ENCODE results near the gene PPP1R9A. TPM values are rescaled to one million over a fixed set of nuclear protein-coding genes. Genes with fewer than 3 reads are reported as not detected.

Gene PPP1R9A
- total RNA-seq (2014; rRNA removed; shearing (Covaris generic)): 16.2 and 21.8 TPM in 2 replicates

- peak; percentile 74 to 78 for DNase-seq
- H3K27me3 ChIP-seq: no peaks in the 10 kb centered on the region
- H3K27ac ChIP-seq: peak within 1 kb of the TSS; percentile 66
Measured at GRCh38 chr7:94907026-94907810, at the start of gene PPP1R9A. Gene PPP1R9A (plus strand): TSS chr7:94907594. CDS start chr7:94910114, 2,520 bp downstream.

GRCh38 chr7:94871132-94871531 is 36.3 kb upstream of the PPP1R9A start:
- no peak overlapping the region for H3K27ac ChIP-seq
- H3K9me3 ChIP-seq (replicated peaks): no peaks in the 10 kb centered on the region; the same call in 1 of the 2 replicates
- no peaks in the 10 kb centered on the region for H3K27me3 ChIP-seq
- no peak for DNase-seq
- H3K36me3 ChIP-seq: no peaks in the 10 kb centered on the region
- H3K4me1 ChIP-seq: no peaks in the 10 kb centered on the region
- H3K4me3 ChIP-seq: no peak overlapping the region

More at GRCh38 chr7:94907026-94907810, at the start of gene PPP1R9A:
- Histone ChIP-seq H3K9me3 (replicated peaks) (no peaks in the 10 kb centered on the region), H3K4me3 (peak within 1 kb of the TSS; percentile 83), H3K4me1 (peaks cover 19% of the 10 kb centered on the region), H3K36me3 (no peaks in the 10 kb centered on the region)

GRCh38 chr7:94873239-94873638 is 34.2 kb upstream of the PPP1R9A start:
- Histone ChIP-seq H3K4me3 (no peak overlapping the region), H3K4me1 (no peaks in the 10 kb centered on the region), H3K9me3 (replicated peaks) (peaks cover 4% of the 10 kb centered on the region), H3K27ac (no peak overlapping the region), H3K27me3 (no peaks in the 10 kb centered on the region), H3K36me3 (no peaks in the 10 kb centered on the region)
- DNase-seq: no peak

GRCh38 chr7:94874036-94874785 is 33.2 kb upstream of the PPP1R9A start:
- Histone ChIP-seq H3K36me3 (no peaks in the 10 kb centered on the region), H3K27me3 (no peaks in the 10 kb centered on the region), H3K4me1 (no peaks in the 10 kb centered on the region), H3K27ac (no peak overlapping the region), H3K4me3 (no peak overlapping the region), H3K9me3 (replicated peaks) (peaks cover 4% of the 10 kb centered on the region)
- no peak for DNase-seq

- H3K4me3 ChIP-seq: no peak overlapping the region
- no peak for DNase-seq
- no peaks in the 10 kb centered on the region for H3K36me3 ChIP-seq
- no peak overlapping the region for H3K27ac ChIP-seq
- no peaks in the 10 kb centered on the region for H3K4me1 ChIP-seq
- no peaks in the 10 kb centered on the region for H3K27me3 ChIP-seq
- H3K9me3 ChIP-seq (replicated peaks): peaks cover 4% of the 10 kb centered on the region
Measured at GRCh38 chr7:94875201-94875600, 32.2 kb upstream of the PPP1R9A start.

GRCh38 chr7:94877731-94878670 is 29.4 kb upstream of the PPP1R9A start:
- DNase-seq: no peak
- Histone ChIP-seq H3K9me3 (replicated peaks) (peaks cover 4% of the 10 kb centered on the region), H3K4me3 (no peak overlapping the region), H3K4me1 (peaks cover 3% of the 10 kb centered on the region; the same call in 1 of the 2 replicates), H3K27ac (no peak overlapping the region), H3K27me3 (no peaks in the 10 kb centered on the region), H3K36me3 (no peaks in the 10 kb centered on the region)

- Histone ChIP-seq H3K27me3 (no peaks in the 10 kb centered on the region), H3K9me3 (replicated peaks) (peaks cover 1% of the 10 kb centered on the region), H3K4me3 (no peak overlapping the region), H3K36me3 (no peaks in the 10 kb centered on the region), H3K27ac (no peak overlapping the region), H3K4me1 (peaks cover 3% of the 10 kb centered on the region; the same call in 1 of the 2 replicates)
- no peak for DNase-seq
Measured at GRCh38 chr7:94882891-94883290, 24.5 kb upstream of the PPP1R9A start.

GRCh38 chr7:94883616-94884015 is 23.8 kb upstream of the PPP1R9A start:
- Histone ChIP-seq H3K36me3 (no peaks in the 10 kb centered on the region), H3K27me3 (no peaks in the 10 kb centered on the region)

GRCh38 chr7:94888551-94888950 is 18.8 kb upstream of the PPP1R9A start:
- no peaks in the 10 kb centered on the region for H3K36me3 ChIP-seq
- no peak overlapping the region for H3K27ac ChIP-seq
- no peak overlapping the region for H3K4me3 ChIP-seq
- no peaks in the 10 kb centered on the region for H3K27me3 ChIP-seq
- peak in 1 of 2 experiments; percentile 24 for DNase-seq
- H3K4me1 ChIP-seq: no peaks in the 10 kb centered on the region
- H3K9me3 ChIP-seq (replicated peaks): no peaks in the 10 kb centered on the region

More at GRCh38 chr7:94883616-94884015, 23.8 kb upstream of the PPP1R9A start:
- no peak for DNase-seq
- Histone ChIP-seq H3K4me3 (no peak overlapping the region), H3K9me3 (replicated peaks) (no peaks in the 10 kb centered on the region), H3K4me1 (peaks cover 3% of the 10 kb centered on the region; the same call in 1 of the 2 replicates), H3K27ac (no peak overlapping the region)

- no peaks in the 10 kb centered on the region for H3K4me1 ChIP-seq
- DNase-seq: no peak
Measured at GRCh38 chr7:94888995-94889523, 18.3 kb upstream of the PPP1R9A start.

GRCh38 chr7:94890216-94890615 is 17.2 kb upstream of the PPP1R9A start:
- no peaks in the 10 kb centered on the region for H3K36me3 ChIP-seq
- H3K27me3 ChIP-seq: no peaks in the 10 kb centered on the region
- H3K9me3 ChIP-seq (replicated peaks): no peaks in the 10 kb centered on the region
- H3K27ac ChIP-seq: no peak overlapping the region
- H3K4me3 ChIP-seq: no peak overlapping the region
- no peak for DNase-seq
- no peaks in the 10 kb centered on the region for H3K4me1 ChIP-seq

More at GRCh38 chr7:94888995-94889523, 18.3 kb upstream of the PPP1R9A start:
- no peak overlapping the region for H3K4me3 ChIP-seq
- H3K27me3 ChIP-seq: no peaks in the 10 kb centered on the region
- no peak overlapping the region for H3K27ac ChIP-seq
- no peaks in the 10 kb centered on the region for H3K36me3 ChIP-seq
- no peaks in the 10 kb centered on the region for H3K9me3 ChIP-seq (replicated peaks)

GRCh38 chr7:94893661-94894060 is 13.7 kb upstream of the PPP1R9A start:
- Histone ChIP-seq H3K27ac (no peak overlapping the region), H3K4me3 (no peak overlapping the region), H3K4me1 (no peaks in the 10 kb centered on the region), H3K27me3 (no peaks in the 10 kb centered on the region), H3K36me3 (no peaks in the 10 kb centered on the region), H3K9me3 (replicated peaks) (no peaks in the 10 kb centered on the region)
- no peak for DNase-seq

- no peak for DNase-seq
- H3K9me3 ChIP-seq (replicated peaks): no peaks in the 10 kb centered on the region
- no peaks in the 10 kb centered on the region for H3K36me3 ChIP-seq
- no peaks in the 10 kb centered on the region for H3K27me3 ChIP-seq
- H3K4me1 ChIP-seq: no peaks in the 10 kb centered on the region
- no peak overlapping the region for H3K27ac ChIP-seq
- H3K4me3 ChIP-seq: no peak overlapping the region
Measured at GRCh38 chr7:94897541-94897940, 9.9 kb upstream of the PPP1R9A start.

- Histone ChIP-seq H3K27ac (no peak overlapping the region), H3K4me1 (peaks cover 1% of the 10 kb centered on the region), H3K4me3 (no peak overlapping the region), H3K36me3 (no peaks in the 10 kb centered on the region), H3K27me3 (no peaks in the 10 kb centered on the region), H3K9me3 (replicated peaks) (no peaks in the 10 kb centered on the region)
- no peak for DNase-seq
Measured at GRCh38 chr7:94898340-94898739, 9.1 kb upstream of the PPP1R9A start.

All from SJCRH30 (cell line).